Stomach (tissue), 4 donors: Measurements from ENCODE around the gene QPCT.

Experiments used
- EP300 ChIP-seq: sonication (generic); formaldehyde crosslinking; IDR thresholded peaks from one replicate; pipeline ENCODE4 v1.6.1; 2017; ENCODE audit warnings: antibody characterized with exemption
- POLR2A ChIP-seq, 4 donors: fragments of 450-650 bp; IDR thresholded peaks; one replicate each; pipeline ENCODE4 v1.6.1; 2016; ENCODE audit warnings: antibody characterized with exemption in 4 of 4, control low read depth in 2 of 4, mild to moderate bottlenecking in 1 of 4, moderate library complexity in 1 of 4
- POLR2AphosphoS5 ChIP-seq, 3 donors: sonication (generic); formaldehyde crosslinking; IDR thresholded peaks; one replicate each; pipeline ENCODE4 v1.6.1; 2016; ENCODE audit warnings: antibody characterized with exemption in 3 of 3
- TF ChIP-seq, protein P1 (sequence below), 7 experiments: fragments of 450-650 bp in 4 of 7; fragments of 200-600 bp in 3 of 7; sonication (generic) in 3 of 7; IDR thresholded peaks; one replicate each; pipeline ENCODE4 v1.5.1; 2016 to 2019; ENCODE audit warnings: antibody characterized with exemption in 7 of 7, control low read depth in 2 of 7, mild to moderate bottlenecking in 1 of 7

- no peak for TF ChIP-seq POLR2A (IDR thresholded peaks at IDR 0.05)
- TF ChIP-seq, protein P1, sequence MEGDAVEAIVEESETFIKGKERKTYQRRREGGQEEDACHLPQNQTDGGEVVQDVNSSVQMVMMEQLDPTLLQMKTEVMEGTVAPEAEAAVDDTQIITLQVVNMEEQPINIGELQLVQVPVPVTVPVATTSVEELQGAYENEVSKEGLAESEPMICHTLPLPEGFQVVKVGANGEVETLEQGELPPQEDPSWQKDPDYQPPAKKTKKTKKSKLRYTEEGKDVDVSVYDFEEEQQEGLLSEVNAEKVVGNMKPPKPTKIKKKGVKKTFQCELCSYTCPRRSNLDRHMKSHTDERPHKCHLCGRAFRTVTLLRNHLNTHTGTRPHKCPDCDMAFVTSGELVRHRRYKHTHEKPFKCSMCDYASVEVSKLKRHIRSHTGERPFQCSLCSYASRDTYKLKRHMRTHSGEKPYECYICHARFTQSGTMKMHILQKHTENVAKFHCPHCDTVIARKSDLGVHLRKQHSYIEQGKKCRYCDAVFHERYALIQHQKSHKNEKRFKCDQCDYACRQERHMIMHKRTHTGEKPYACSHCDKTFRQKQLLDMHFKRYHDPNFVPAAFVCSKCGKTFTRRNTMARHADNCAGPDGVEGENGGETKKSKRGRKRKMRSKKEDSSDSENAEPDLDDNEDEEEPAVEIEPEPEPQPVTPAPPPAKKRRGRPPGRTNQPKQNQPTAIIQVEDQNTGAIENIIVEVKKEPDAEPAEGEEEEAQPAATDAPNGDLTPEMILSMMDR (IDR thresholded peaks at IDR 0.05) = no peak
- no peak for TF ChIP-seq POLR2AphosphoS5 (IDR thresholded peaks at IDR 0.05)
- TF ChIP-seq EP300 = no peak
Observed at GRCh38 chr2:37318401-37318800, 26.0 kb upstream of the QPCT start.
